ENCODE data around the gene HERPUD1. TPM values are rescaled to one million over a fixed set of nuclear protein-coding genes. Genes with fewer than 3 reads are reported as not detected.

The HERPUD1 gene
- polyA plus RNA-seq, 1 experiment = 215 TPM

- H3K27ac ChIP-seq (ENCODE audit: low read depth, low read length) = no peak overlapping the region
- H3K27me3 ChIP-seq (ENCODE audit: control insufficient read depth, insufficient read depth, low read length) = peaks cover 16% of the 10 kb centered on the region
- no peaks in the 10 kb centered on the region for H3K9me3 ChIP-seq (ENCODE audit: control insufficient read depth, insufficient read depth, low read length)
- no peak for DNase-seq (ENCODE audit: low read depth, low spot score)
- ChIA-PET POLR2A (no interaction called here), CTCF (no interaction called here)
- H3K4me3 ChIP-seq (ENCODE audit: low read depth, low read length) = no peak overlapping the region
- no peak for TF ChIP-seq CTCF (IDR thresholded peaks at IDR 0.05; ENCODE audit: low read depth, low read length)
These were observed 33.1 kb upstream of the HERPUD1 start for GRCh38 chr16:56898847-56899246.

- H3K4me3 ChIP-seq (ENCODE audit: low read depth, low read length) = no peak overlapping the region
- ChIA-PET CTCF (interaction anchor here (0.6 to 1.2 kb wide), 2 partner anchors 37 to 101 kb away, joined by 3 to 4 read pairs; no protein-coding TSS in a partner anchor), POLR2A (no interaction called here)
These were observed 28.1 kb upstream of the HERPUD1 start for GRCh38 chr16:56903866-56904265.

GRCh38 chr16:56907401-56907800, 24.5 kb upstream of the HERPUD1 start:
- CTCF ChIA-PET = no interaction called here
- no peak for DNase-seq (ENCODE audit: low read depth, low spot score)
- Histone ChIP-seq H3K9me3 (ENCODE audit: control insufficient read depth, insufficient read depth, low read length) (no peaks in the 10 kb centered on the region; the same call in 1 of the 2 replicates), H3K27ac (ENCODE audit: low read depth, low read length) (no peak overlapping the region), H3K4me3 (ENCODE audit: low read depth, low read length) (no peak overlapping the region), H3K27me3 (ENCODE audit: control insufficient read depth, insufficient read depth, low read length) (peaks cover 3% of the 10 kb centered on the region)
- TF ChIP-seq CTCF (IDR thresholded peaks at IDR 0.05; ENCODE audit: low read depth, low read length) = no peak
- POLR2A ChIA-PET = no interaction called here

More at GRCh38 chr16:56903866-56904265, 28.1 kb upstream of the HERPUD1 start:
- TF ChIP-seq CTCF (IDR thresholded peaks at IDR 0.05; ENCODE audit: low read depth, low read length) = no peak
- no peak for DNase-seq (ENCODE audit: low read depth, low spot score)
- no peaks in the 10 kb centered on the region; the same call in 1 of the 2 replicates for H3K9me3 ChIP-seq (ENCODE audit: control insufficient read depth, insufficient read depth, low read length)
- H3K27ac ChIP-seq (ENCODE audit: low read depth, low read length) = no peak overlapping the region
- H3K27me3 ChIP-seq (ENCODE audit: control insufficient read depth, insufficient read depth, low read length) = peaks cover 8% of the 10 kb centered on the region

- Histone ChIP-seq H3K9me3 (ENCODE audit: control insufficient read depth, insufficient read depth, low read length) (no peaks in the 10 kb centered on the region; the same call in 1 of the 2 replicates), H3K4me3 (ENCODE audit: low read depth, low read length) (no peak overlapping the region), H3K27me3 (ENCODE audit: control insufficient read depth, insufficient read depth, low read length) (no peaks in the 10 kb centered on the region), H3K27ac (ENCODE audit: low read depth, low read length) (no peak overlapping the region)
- ChIA-PET POLR2A (interaction anchor here (2.4 kb wide), 1 partner anchor 23 kb away, joined by 12 read pairs; the partner anchor contains the start of gene HERPUD1), CTCF (interaction anchor here (1.6 kb wide), 1 partner anchor 42 kb away, joined by 8 read pairs; no protein-coding TSS in a partner anchor)
- DNase-seq (ENCODE audit: low read depth, low spot score) = no peak
- TF ChIP-seq CTCF (IDR thresholded peaks at IDR 0.05; ENCODE audit: low read depth, low read length) = no peak
These were observed 22.4 kb upstream of the HERPUD1 start for GRCh38 chr16:56909527-56909979.

- H3K27ac ChIP-seq (ENCODE audit: low read depth, low read length) = peak overlapping the region; percentile 65
- no peaks in the 10 kb centered on the region; the same call in 1 of the 2 replicates for H3K9me3 ChIP-seq (ENCODE audit: control insufficient read depth, insufficient read depth, low read length)
- H3K27me3 ChIP-seq (ENCODE audit: control insufficient read depth, insufficient read depth, low read length) = no peaks in the 10 kb centered on the region
- ChIA-PET POLR2A (interaction anchor here (1.2 to 2.4 kb wide), 2 partner anchors 22 to 37 kb away, joined by 3 to 12 read pairs; partner anchors contain the start of gene HERPUD1), CTCF (interaction anchor here (1.6 kb wide), 1 partner anchor 43 kb away, joined by 8 read pairs; no protein-coding TSS in a partner anchor)
- no peak overlapping the region for H3K4me3 ChIP-seq (ENCODE audit: low read depth, low read length)
- TF ChIP-seq CTCF (IDR thresholded peaks at IDR 0.05; ENCODE audit: low read depth, low read length) = no peak
- DNase-seq (ENCODE audit: low read depth, low spot score) = no peak
These were observed 21.8 kb upstream of the HERPUD1 start for GRCh38 chr16:56910112-56910511.
